Transverse colon (tissue), 4 donors: ENCODE measurements around the gene ADK. TPM values are rescaled to one million over a fixed set of nuclear protein-coding genes. Genes with fewer than 3 reads are reported as not detected.

Experiments
- DNase-seq: peaks from one replicate; pipeline ENCODE4 v3.0.0-alpha.2; 2019
- H3K27ac ChIP-seq, 4 donors: fragments of 200-600 bp; sonication (generic); 2 replicates each; pipeline ENCODE4 v1.5.1; 2016 to 2018; ENCODE audit warnings: inconsistent platforms in 4 of 4
- H3K27me3 ChIP-seq: fragments of 200-600 bp; sonication (generic); 2 replicates; pipeline ENCODE4 v1.5.1; 2017; ENCODE audit warnings: inconsistent platforms
- H3K36me3 ChIP-seq, 4 donors: fragments of 200-600 bp; sonication (generic); 2 replicates each; pipeline ENCODE4 v1.5.1; 2017 to 2019; ENCODE audit warnings: inconsistent platforms in 4 of 4
- H3K4me1 ChIP-seq, 4 donors: fragments of 200-600 bp; sonication (generic); 2 replicates each; pipeline ENCODE4 v1.5.1; 2017 to 2020; ENCODE audit warnings: inconsistent platforms in 4 of 4
- H3K4me3 ChIP-seq, 4 donors: fragments of 200-600 bp; sonication (generic); 1 replicate in 1 of 4; 2 replicates in 3 of 4; pipeline versions ENCODE4 v1.5.1 to v1.6.1; 2017 to 2019; ENCODE audit warnings: inconsistent platforms in 4 of 4
- H3K9me3 ChIP-seq, 2 donors: fragments of 200-600 bp; sonication (generic); 2 replicates each; pipeline ENCODE4 v1.5.1; 2017 to 2019; ENCODE audit warnings: inconsistent platforms in 2 of 2
- CTCF ChIP-seq, 5 experiments: fragments of 200-600 bp in 3 of 5; fragments of 450-650 bp in 2 of 5; sonication (generic) in 3 of 5; IDR thresholded peaks; 1 replicate in 2 of 5; 2 replicates in 3 of 5; pipeline ENCODE4 v1.5.1; 2016 to 2017; ENCODE audit warnings: antibody characterized with exemption in 5 of 5, inconsistent platforms in 3 of 5, mild to moderate bottlenecking in 2 of 5, moderate library complexity in 1 of 5
- EP300 ChIP-seq: sonication (generic); formaldehyde crosslinking; IDR thresholded peaks from one replicate; pipeline ENCODE4 v1.6.1; 2017; ENCODE audit warnings: antibody characterized with exemption, low read depth
- POLR2A ChIP-seq: fragments of 450-650 bp; IDR thresholded peaks from one replicate; pipeline ENCODE4 v1.6.1; 2016; ENCODE audit warnings: antibody characterized with exemption, mild to moderate bottlenecking, moderate library complexity
- POLR2AphosphoS5 ChIP-seq, 3 donors: sonication (generic); formaldehyde crosslinking; IDR thresholded peaks; one replicate each; pipeline ENCODE4 v1.6.1; 2016; ENCODE audit warnings: antibody characterized with exemption in 3 of 3
- WGBS, 2 donors: methylation state at CpG; one replicate each; pipeline ENCODE4 v1.1.5; 2018; ENCODE audit warnings: low coverage in 1 of 2; 5-methylcytosine and 5-hydroxymethylcytosine counted together
- in situ Hi-C, 4 donors: fragments of 200-750 bp; cut with MboI; loops; one replicate each; pipeline versions ENCODE4 v1.15.0 to v1.15.1; 2017; ENCODE audit warnings: low sequenced_read_pairs in 3 of 4, low pct_ligation_motif_present in 1 of 4, low pct_unique_long_range_greater_than_20kb in 1 of 4
- intact Hi-C: fragments of 100-400 bp; cut with DNase I; formaldehyde crosslinking; loops from one replicate; pipeline ENCODE4 v1.15.1; 2023; ENCODE audit warnings: low total_unique reads
- total RNA-seq, 4 donors: library from RNA; depleted of rRNA; stranded (reverse); fragments of >200 nt; gene quantifications; one replicate each; pipeline ENCODE4 v1.1.0, GENCODE V29; 2016

The ADK gene
- total RNA-seq, 4 donors from 2014 or later: 6.8 to 25.2 (median 14.8) TPM

- TF ChIP-seq EP300 (no peak), POLR2AphosphoS5 (IDR thresholded peaks at IDR 0.05) (no peak), CTCF (IDR thresholded peaks at IDR 0.05) (no peak), POLR2A (no peak)
- in situ Hi-C loops: no loop called here
- no peaks in the 10 kb centered on the region for H3K4me1 ChIP-seq
- no peak overlapping the region for H3K27ac ChIP-seq
- DNase-seq: no peak
- intact Hi-C loops: loop anchor here (5.0 kb wide), 1 partner anchor 522 kb away; no protein-coding TSS in a partner anchor
- H3K4me3 ChIP-seq: no peak overlapping the region
- peaks cover 0 to 4% (median 0%) of the 10 kb centered on the region in 4 donors for H3K36me3 ChIP-seq
- H3K27me3 ChIP-seq: no peaks in the 10 kb centered on the region
- H3K9me3 ChIP-seq: peaks cover 4 to 6% of the 10 kb centered on the region in 2 donors
Measured at GRCh38 chr10:74620626-74621025, 469.6 kb downstream of the ADK start.

GRCh38 chr10:74623786-74624185 is 472.8 kb downstream of the ADK start:
- no peak overlapping the region for H3K4me3 ChIP-seq
- DNase-seq: no peak
- WGBS, 2 donors: 87 to 93% methylated on average over 2 of the region's 2 CpGs
- no peak overlapping the region for H3K27ac ChIP-seq
- no peaks in the 10 kb centered on the region for H3K27me3 ChIP-seq
- H3K4me1 ChIP-seq: no peaks in the 10 kb centered on the region
- H3K9me3 ChIP-seq: peaks cover 4 to 6% of the 10 kb centered on the region in 2 donors
- intact Hi-C loops (loop anchor here (5.0 kb wide), 1 partner anchor 519 kb away; no protein-coding TSS in a partner anchor), in situ Hi-C loops (no loop called here)
- peaks cover 0 to 4% (median 0%) of the 10 kb centered on the region in 4 donors for H3K36me3 ChIP-seq
- TF ChIP-seq POLR2AphosphoS5 (IDR thresholded peaks at IDR 0.05): no peak
- TF ChIP-seq POLR2A: no peak
- TF ChIP-seq CTCF (IDR thresholded peaks at IDR 0.05): no peak
- TF ChIP-seq EP300: no peak

- no peak overlapping the region for H3K4me3 ChIP-seq
- H3K9me3 ChIP-seq: peaks cover 4 to 6% of the 10 kb centered on the region in 2 donors
- H3K4me1 ChIP-seq: no peaks in the 10 kb centered on the region
- H3K27ac ChIP-seq: no peak overlapping the region
- H3K27me3 ChIP-seq: no peaks in the 10 kb centered on the region
- 83% methylated on average over 1 of the region's 1 CpG for WGBS, 2 donors
- DNase-seq: no peak
- intact Hi-C loops (loop anchor here (5.0 kb wide), 1 partner anchor 518 kb away; no protein-coding TSS in a partner anchor), in situ Hi-C loops (no loop called here)
- peaks cover 0 to 4% (median 0%) of the 10 kb centered on the region in 4 donors for H3K36me3 ChIP-seq
- TF ChIP-seq POLR2AphosphoS5 (IDR thresholded peaks at IDR 0.05): no peak
- no peak for TF ChIP-seq POLR2A
- TF ChIP-seq CTCF (IDR thresholded peaks at IDR 0.05): no peak
- TF ChIP-seq EP300: no peak
Measured at GRCh38 chr10:74624501-74624900, 473.5 kb downstream of the ADK start.

- Histone ChIP-seq H3K4me1 (no peaks in the 10 kb centered on the region), H3K27me3 (no peaks in the 10 kb centered on the region), H3K4me3 (no peak overlapping the region), H3K9me3 (no peaks in the 10 kb centered on the region), H3K27ac (no peak overlapping the region), H3K36me3 (peaks cover 0 to 15% (median 0%) of the 10 kb centered on the region in 4 donors)
- WGBS, 2 donors: 63 to 74% methylated on average over 2 of the region's 2 CpGs
- in situ Hi-C loops (no loop called here), intact Hi-C loops (no loop called here)
- DNase-seq: no peak
- TF ChIP-seq POLR2AphosphoS5 (IDR thresholded peaks at IDR 0.05) (no peak), EP300 (no peak), CTCF (IDR thresholded peaks at IDR 0.05) (no peak), POLR2A (no peak)
Measured at GRCh38 chr10:74628136-74628535, 477.1 kb downstream of the ADK start.
